GM19467 (cell line): ENCODE measurements around the gene HLA-DMA.

Source experiments
- ATAC-seq: cut with Tn5 transposase; IDR thresholded peaks from one replicate; pipeline ENCODE4 v1.9.1; 2021; ENCODE audit warnings: mild to moderate bottlenecking, moderate library complexity; ENCODE audit not compliant: unreplicated experiment

HLA-DMA gene

GRCh38 chr6:32952817-32953739 lies at the start of gene HLA-DMA:
HLA-DMA (minus strand) TSS chr6:32953097; CDS start chr6:32953036, 61 bp downstream.
- ATAC-seq, result peak; percentile 76

GRCh38 chr6:33001685-33002084 lies 48.8 kb upstream of the HLA-DMA start:
- ATAC-seq, result no peak

GRCh38 chr6:33000055-33000454 lies 47.2 kb upstream of the HLA-DMA start:
- ATAC-seq, result no peak

GRCh38 chr6:32995448-32995847 lies 42.6 kb upstream of the HLA-DMA start:
- ATAC-seq, result no peak

- no peak for ATAC-seq
These were observed 40.6 kb upstream of the HLA-DMA start for GRCh38 chr6:32993363-32993973.

GRCh38 chr6:32991972-32992371 lies 39.1 kb upstream of the HLA-DMA start:
- no peak for ATAC-seq

- ATAC-seq, result no peak
These were observed 36.5 kb upstream of the HLA-DMA start for GRCh38 chr6:32989368-32989767.

- ATAC-seq, result peak; percentile 52
These were observed 31.9 kb upstream of the HLA-DMA start for GRCh38 chr6:32984622-32985389.

- peak; percentile 12 for ATAC-seq
These were observed 31.2 kb upstream of the HLA-DMA start for GRCh38 chr6:32983964-32984621.

- ATAC-seq, result no peak
These were observed 30.6 kb upstream of the HLA-DMA start for GRCh38 chr6:32983493-32983848.

GRCh38 chr6:32982702-32983492 lies 30.0 kb upstream of the HLA-DMA start:
- ATAC-seq, result no peak

GRCh38 chr6:32982084-32982701 lies 29.3 kb upstream of the HLA-DMA start:
- ATAC-seq, result no peak

GRCh38 chr6:32980488-32981038 lies 27.7 kb upstream of the HLA-DMA start:
- ATAC-seq, result no peak

- ATAC-seq, result no peak
These were observed 27.0 kb upstream of the HLA-DMA start for GRCh38 chr6:32979720-32980487.

- ATAC-seq, result no peak
These were observed 25.0 kb upstream of the HLA-DMA start for GRCh38 chr6:32977953-32978324.

GRCh38 chr6:32977272-32977952 lies 24.5 kb upstream of the HLA-DMA start:
- ATAC-seq, result no peak

- no peak for ATAC-seq
These were observed 23.6 kb upstream of the HLA-DMA start for GRCh38 chr6:32976334-32977069.
